Lower lobe of right lung (tissue), 2 donors: ENCODE data around the gene LIPT2. TPM values are rescaled to one million over a fixed set of nuclear protein-coding genes. Genes with fewer than 3 reads are reported as not detected.

ENCODE experiments used
- ATAC-seq, 2 donors: fragments of 200-7000 bp; cut with Tn5 transposase; one replicate each; pipeline ENCODE4 v1.9.1; 2020 to 2022; ENCODE audit warnings: mild to moderate bottlenecking in 2 of 2, moderate library complexity in 2 of 2
- DNase-seq: peaks from one replicate; pipeline ENCODE4 v3.0.0-alpha.2; 2020
- H3K27ac ChIP-seq: fragments of 200-600 bp; one replicate; pipeline ENCODE4 v1.8.0; 2022
- H3K27me3 ChIP-seq: fragments of 200-600 bp; one replicate; pipeline ENCODE4 v1.8.0; 2022; ENCODE audit warnings: low read depth
- H3K36me3 ChIP-seq: fragments of 200-600 bp; one replicate; pipeline ENCODE4 v1.8.0; 2022; ENCODE audit warnings: mild to moderate bottlenecking
- H3K4me1 ChIP-seq: fragments of 200-600 bp; one replicate; pipeline ENCODE4 v1.8.0; 2022
- H3K4me3 ChIP-seq: fragments of 200-600 bp; one replicate; pipeline ENCODE4 v1.8.0; 2022; ENCODE audit warnings: mild to moderate bottlenecking
- H3K9me3 ChIP-seq: fragments of 200-600 bp; one replicate; pipeline ENCODE4 v1.8.0; 2022
- intact Hi-C: fragments of 100-400 bp; cut with DNase I; formaldehyde crosslinking; loops from one replicate; pipeline ENCODE4 v1.11.0; 2022
- total RNA-seq: library from RNA; stranded (reverse); fragmentation: NEBNext Ultra II Directional; extraction: Animal tissue kit (Norgen Biotek cat#: 25700); gene quantifications from one replicate; pipeline ENCODE4 v1.2.1, GENCODE V29; 2021
- TF ChIP-seq, protein P1 (sequence below): fragments of 200-600 bp; IDR thresholded peaks from one replicate; pipeline ENCODE4 v1.8.0; 2022; ENCODE audit warnings: antibody characterized with exemption, mild to moderate bottlenecking
- donor health status: DM: no; HTN: yes; CAD: no; lungs with severe emphysema.

The LIPT2 gene
- total RNA-seq, 1 donor from 2014 or later = 2.7 TPM

DNA sequence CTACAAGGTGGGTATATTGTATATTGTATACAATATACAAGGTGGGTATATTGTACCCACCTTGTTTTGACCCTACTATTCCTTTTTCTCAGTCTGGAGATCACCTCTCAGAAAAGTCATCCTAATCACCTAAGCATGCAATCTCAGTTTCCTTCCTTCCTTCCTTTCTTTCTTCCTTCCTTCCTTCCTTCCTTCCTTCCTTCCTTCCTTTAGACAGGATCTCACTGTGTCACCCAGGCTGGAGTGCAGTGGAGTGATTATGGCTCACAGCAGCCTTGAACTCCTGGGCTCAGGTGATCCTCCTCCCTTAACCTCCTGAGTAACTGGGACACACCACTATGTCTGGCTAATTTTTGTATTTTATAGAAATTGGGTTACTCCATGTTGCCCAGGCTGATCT lies 25.0 kb downstream of the LIPT2 start:
- no peaks in the 10 kb centered on the region for H3K27me3 ChIP-seq
- no peak overlapping the region for H3K4me3 ChIP-seq
- intact Hi-C loops = no loop called here
- no peak for DNase-seq
- peaks cover 36% of the 10 kb centered on the region for H3K4me1 ChIP-seq
- H3K27ac ChIP-seq = no peak overlapping the region
- H3K36me3 ChIP-seq = no peaks in the 10 kb centered on the region
- H3K9me3 ChIP-seq = no peaks in the 10 kb centered on the region
- ATAC-seq = no peak
- TF ChIP-seq, protein P1, sequence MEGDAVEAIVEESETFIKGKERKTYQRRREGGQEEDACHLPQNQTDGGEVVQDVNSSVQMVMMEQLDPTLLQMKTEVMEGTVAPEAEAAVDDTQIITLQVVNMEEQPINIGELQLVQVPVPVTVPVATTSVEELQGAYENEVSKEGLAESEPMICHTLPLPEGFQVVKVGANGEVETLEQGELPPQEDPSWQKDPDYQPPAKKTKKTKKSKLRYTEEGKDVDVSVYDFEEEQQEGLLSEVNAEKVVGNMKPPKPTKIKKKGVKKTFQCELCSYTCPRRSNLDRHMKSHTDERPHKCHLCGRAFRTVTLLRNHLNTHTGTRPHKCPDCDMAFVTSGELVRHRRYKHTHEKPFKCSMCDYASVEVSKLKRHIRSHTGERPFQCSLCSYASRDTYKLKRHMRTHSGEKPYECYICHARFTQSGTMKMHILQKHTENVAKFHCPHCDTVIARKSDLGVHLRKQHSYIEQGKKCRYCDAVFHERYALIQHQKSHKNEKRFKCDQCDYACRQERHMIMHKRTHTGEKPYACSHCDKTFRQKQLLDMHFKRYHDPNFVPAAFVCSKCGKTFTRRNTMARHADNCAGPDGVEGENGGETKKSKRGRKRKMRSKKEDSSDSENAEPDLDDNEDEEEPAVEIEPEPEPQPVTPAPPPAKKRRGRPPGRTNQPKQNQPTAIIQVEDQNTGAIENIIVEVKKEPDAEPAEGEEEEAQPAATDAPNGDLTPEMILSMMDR = no peak

DNA sequence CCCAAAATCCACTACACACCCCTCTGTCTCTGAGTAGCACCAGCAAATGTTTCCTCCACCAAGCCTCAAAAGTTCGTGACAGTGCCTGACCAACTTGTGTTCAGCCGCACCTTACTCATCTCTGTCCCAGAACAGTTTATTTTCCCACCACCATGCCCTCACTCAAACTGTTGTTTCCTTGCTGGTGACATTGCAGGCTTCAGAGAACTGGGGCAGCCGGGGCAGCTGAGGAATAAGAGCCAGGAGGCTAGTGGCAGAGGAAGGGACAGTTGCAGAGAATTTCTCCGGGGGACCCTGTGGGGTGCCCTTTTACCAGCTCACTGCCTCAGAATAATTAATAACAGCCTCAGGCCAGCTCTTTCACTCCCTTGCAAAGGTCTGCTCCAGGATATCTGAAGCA lies 25.5 kb downstream of the LIPT2 start:
- Histone ChIP-seq H3K27me3 (no peaks in the 10 kb centered on the region), H3K9me3 (no peaks in the 10 kb centered on the region), H3K27ac (peak overlapping the region; percentile 82), H3K4me1 (peaks cover 40% of the 10 kb centered on the region), H3K36me3 (no peaks in the 10 kb centered on the region), H3K4me3 (peak overlapping the region; percentile 71)
- ATAC-seq = no peak
- intact Hi-C loops = no loop called here
- TF ChIP-seq, protein P1 = no peak
- no peak for DNase-seq

DNA sequence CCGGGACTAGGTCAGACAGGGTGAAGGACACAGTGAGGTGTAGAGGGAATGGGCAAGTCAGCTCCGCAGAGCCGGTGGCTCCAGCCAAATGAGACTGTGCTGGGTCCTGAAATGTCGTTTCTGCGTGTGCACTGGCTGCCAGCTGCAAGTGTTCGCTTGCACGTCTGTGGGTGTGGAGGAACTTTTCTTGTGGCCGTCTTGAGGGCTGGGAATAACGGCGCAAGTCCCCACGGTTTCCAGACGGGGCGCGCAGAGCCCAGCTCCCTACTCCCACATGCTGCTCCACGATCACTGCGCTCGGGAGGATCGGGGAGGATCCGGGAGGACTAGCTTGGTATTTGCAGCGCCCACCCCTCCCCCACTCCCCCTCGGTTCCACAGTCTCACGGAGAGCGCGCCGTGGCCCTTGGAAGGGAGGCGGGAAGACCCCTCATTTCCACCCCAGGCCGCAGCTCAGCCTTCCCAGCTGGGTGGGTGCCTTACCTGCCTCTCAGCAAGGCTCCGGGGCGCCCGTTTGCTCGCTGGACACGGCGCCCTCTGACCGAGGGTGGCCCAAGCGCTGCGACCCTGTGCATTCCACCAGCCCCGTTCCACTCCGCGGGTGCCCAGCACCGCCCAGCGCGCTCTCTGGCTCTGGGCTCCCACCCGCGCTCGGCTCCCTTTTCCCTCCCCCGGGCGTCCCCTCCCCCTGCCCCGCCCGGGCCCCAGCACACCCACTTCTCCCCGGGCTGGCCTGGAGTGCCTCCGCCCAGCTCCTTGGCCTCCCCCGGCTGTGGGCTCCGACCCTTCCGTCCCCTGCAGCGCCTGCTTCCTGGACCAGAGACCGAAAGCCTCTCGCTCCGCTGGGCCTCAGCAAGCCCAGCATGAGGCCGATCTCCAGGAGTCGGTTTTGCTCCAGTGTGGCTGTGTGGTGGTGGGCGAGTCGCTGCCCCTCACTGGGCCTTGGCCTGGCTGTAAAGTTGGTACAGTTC lies 26.3 kb downstream of the LIPT2 start, which contains the start of gene KCNE3:
TSS of gene KCNE3 (minus strand) at position 634 of the 970 bp plus-strand sequence. CDS start 9,986 bp downstream, outside the sequence.
- H3K4me3 ChIP-seq = peak within 1 kb of the TSS; percentile 71
- peak within 1 kb of the TSS; percentile 82 for H3K27ac ChIP-seq
- intact Hi-C loops = no loop called here
- TF ChIP-seq, protein P1 = no peak
- H3K9me3 ChIP-seq = no peaks in the 10 kb centered on the region
- peaks cover 48% of the 10 kb centered on the region for H3K4me1 ChIP-seq
- no peaks in the 10 kb centered on the region for H3K36me3 ChIP-seq
- DNase-seq (peak; percentile 77), ATAC-seq (peak; percentile 87 to 89)
- H3K27me3 ChIP-seq = no peaks in the 10 kb centered on the region

DNA sequence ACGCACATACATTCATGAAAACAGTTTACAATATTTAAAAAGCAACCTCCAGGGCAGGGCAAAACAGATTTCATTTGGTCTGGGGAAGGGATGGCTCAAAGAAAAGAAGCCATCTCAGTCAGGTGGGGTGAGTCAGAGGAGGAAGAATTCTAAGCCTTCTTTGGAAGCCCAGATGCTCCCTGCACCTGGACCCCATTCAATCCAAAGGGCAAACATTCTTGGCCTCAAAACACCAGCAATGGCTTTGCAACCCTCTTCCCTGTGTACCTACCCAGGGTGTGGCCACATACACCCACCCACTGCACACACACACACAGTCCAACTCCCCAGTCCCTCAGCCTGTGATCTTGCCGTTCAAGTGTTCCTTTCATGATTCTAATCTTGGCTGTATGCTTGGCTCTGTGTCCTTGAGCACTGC lies 28.2 kb downstream of the LIPT2 start:
- intact Hi-C loops = no loop called here
- TF ChIP-seq, protein P1 = no peak
- no peaks in the 10 kb centered on the region for H3K36me3 ChIP-seq
- H3K27ac ChIP-seq = no peak overlapping the region
- H3K9me3 ChIP-seq = no peaks in the 10 kb centered on the region
- ATAC-seq = peak in 1 of 2 donors; percentile 34
- H3K4me1 ChIP-seq = peaks cover 61% of the 10 kb centered on the region
- H3K27me3 ChIP-seq = no peaks in the 10 kb centered on the region
- H3K4me3 ChIP-seq = no peak overlapping the region
- DNase-seq = no peak

DNA sequence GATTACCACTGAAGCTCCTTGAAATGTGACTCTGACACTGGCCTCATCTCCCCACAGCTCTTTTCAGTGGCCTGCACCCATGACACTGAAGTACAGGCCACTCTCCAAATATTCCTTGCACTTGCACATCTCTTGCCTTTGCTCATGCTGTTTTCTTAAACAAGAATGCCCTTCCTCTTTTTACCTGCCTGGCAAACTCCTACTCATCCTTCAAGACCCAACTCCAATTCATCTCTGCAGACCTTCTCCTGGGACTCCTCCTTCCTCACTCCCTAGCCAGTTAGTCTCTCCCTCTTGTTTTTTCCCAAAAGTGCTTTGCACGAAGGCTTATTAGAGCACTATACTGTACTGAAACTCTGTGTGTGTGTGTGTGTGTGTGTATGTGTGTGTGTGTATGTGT lies 28.8 kb downstream of the LIPT2 start:
- no peak overlapping the region for H3K4me3 ChIP-seq
- H3K9me3 ChIP-seq = no peaks in the 10 kb centered on the region

More for the DNA sequence above, 28.8 kb downstream of the LIPT2 start:
- TF ChIP-seq, protein P1 = no peak
- Histone ChIP-seq H3K4me1 (peaks cover 66% of the 10 kb centered on the region), H3K27me3 (no peaks in the 10 kb centered on the region), H3K36me3 (no peaks in the 10 kb centered on the region), H3K27ac (no peak overlapping the region)
- intact Hi-C loops = no loop called here
- no peak for DNase-seq
- no peak for ATAC-seq
